ENCODE results near the gene MGP.

- TF ChIP-seq CTCF (IDR thresholded peaks at IDR 0.05) (no peak), POLR2A (IDR thresholded peaks at IDR 0.05) (no peak)
Measured at GRCh38 chr12:14919455-14919854, 33.8 kb upstream of the MGP start.

Measured in testis (tissue), 2 donors.